Neural progenitor cell (in vitro differentiated cells): ENCODE data around the gene DGLUCY.
"Not testable (repeated sequence)": the region's sequence is repeated elsewhere in the genome, so short reads cannot be mapped to it uniquely, and the experiment has no call there.

ENCODE experiments used
- CTCF ChIP-seq: fragments of 200-600 bp; sonication (generic); IDR thresholded peaks from 2 replicates; pipeline ENCODE4 v1.5.1; 2017; ENCODE audit warnings: antibody characterized with exemption, mild to moderate bottlenecking
- EZH2 ChIP-seq: fragments of 200-600 bp; sonication (generic); IDR thresholded peaks from 2 replicates; pipeline ENCODE4 v1.6.1; 2017; ENCODE audit warnings: antibody characterized with exemption, mild to moderate bottlenecking, moderate library complexity

DNA sequence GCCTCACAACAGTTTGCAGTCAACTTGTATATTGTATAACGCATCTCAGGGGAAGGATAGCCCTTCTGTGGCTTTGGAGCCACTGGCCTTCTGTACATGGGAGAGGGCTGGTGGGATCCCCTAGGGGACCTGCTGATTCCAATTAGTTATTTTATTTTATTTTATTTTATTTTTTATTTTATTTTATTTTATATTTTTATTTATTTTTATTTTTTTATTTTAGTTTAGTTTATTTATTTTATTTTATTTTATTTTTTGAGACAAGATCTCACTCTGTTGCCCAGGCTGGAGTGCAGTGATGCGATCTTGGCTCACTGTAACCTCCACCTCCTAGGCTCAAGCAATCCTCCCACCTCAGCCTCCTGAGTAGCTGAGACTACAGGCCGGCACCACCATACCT, 68.9 kb downstream of the DGLUCY start:
- not testable (repeated sequence) for TF ChIP-seq CTCF, EZH2
